HL-60/S4 (cell line): ENCODE data around the gene ATP11B.

Experiments used
- in situ Hi-C: fragments of 300-500 bp; cut with MboI; formaldehyde crosslinking; loops from 2 replicates; pipeline ENCODE4 v1.14.3; 2022; ENCODE audit warnings: low sequenced_read_pairs

Gene ATP11B

GRCh38 chr3:182908471-182908870, 115.2 kb downstream of the ATP11B start:
- in situ Hi-C loops: no loop called here

- in situ Hi-C loops: no loop called here
Observed at GRCh38 chr3:182909318-182910040, 116.2 kb downstream of the ATP11B start.

DNA sequence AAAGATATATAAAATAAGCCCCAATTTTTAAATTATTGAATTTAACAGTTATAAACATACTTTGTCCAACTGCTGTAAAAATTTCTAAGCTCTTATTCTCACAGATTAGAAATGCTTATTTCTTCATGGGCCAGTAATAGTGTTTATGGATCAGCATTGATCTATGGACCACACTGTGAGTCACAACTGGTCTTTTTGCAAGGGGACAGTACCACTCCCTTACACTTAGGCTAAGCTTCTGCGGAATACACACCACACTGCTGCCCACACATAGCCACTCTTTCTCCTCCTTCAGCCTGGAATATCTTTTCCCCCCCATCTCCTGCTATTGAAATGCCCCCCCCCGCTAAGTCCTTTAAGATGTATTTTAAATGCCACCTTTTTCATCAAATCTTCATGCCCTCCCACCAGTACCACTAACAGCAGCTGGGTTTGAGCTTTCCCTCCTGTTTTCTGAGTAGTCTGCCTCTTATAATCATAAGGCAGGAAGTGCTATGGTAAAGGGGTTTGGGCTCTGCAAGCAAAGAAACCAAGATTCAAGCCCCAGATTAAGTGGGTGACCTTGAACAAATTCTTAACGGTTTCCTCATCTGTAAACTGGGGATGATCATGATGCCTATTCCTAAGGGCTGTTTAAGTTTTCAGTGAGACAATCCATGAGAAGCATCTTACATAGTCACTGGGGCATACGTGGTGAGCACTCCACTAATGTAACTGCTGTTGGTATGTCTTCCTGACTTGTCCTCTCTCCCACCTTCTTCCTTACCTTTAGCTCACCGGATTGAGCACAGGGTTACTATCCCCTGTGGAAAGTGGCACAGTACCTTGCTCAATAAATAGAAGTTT, 117.9 kb downstream of the ATP11B start:
- in situ Hi-C loops: no loop called here

- in situ Hi-C loops: no loop called here
Observed at GRCh38 chr3:182911782-182912111, 118.4 kb downstream of the ATP11B start.

GRCh38 chr3:182912474-182912873, 119.2 kb downstream of the ATP11B start:
- in situ Hi-C loops: no loop called here

- in situ Hi-C loops: no loop called here
Observed at GRCh38 chr3:182913889-182914288, 120.6 kb downstream of the ATP11B start.

- in situ Hi-C loops: no loop called here
Observed at GRCh38 chr3:182914341-182914740, 121.0 kb downstream of the ATP11B start.

GRCh38 chr3:182917134-182917533, 123.8 kb downstream of the ATP11B start:
- in situ Hi-C loops: no loop called here

GRCh38 chr3:182919866-182920357, 126.6 kb downstream of the ATP11B start:
- in situ Hi-C loops: no loop called here

DNA sequence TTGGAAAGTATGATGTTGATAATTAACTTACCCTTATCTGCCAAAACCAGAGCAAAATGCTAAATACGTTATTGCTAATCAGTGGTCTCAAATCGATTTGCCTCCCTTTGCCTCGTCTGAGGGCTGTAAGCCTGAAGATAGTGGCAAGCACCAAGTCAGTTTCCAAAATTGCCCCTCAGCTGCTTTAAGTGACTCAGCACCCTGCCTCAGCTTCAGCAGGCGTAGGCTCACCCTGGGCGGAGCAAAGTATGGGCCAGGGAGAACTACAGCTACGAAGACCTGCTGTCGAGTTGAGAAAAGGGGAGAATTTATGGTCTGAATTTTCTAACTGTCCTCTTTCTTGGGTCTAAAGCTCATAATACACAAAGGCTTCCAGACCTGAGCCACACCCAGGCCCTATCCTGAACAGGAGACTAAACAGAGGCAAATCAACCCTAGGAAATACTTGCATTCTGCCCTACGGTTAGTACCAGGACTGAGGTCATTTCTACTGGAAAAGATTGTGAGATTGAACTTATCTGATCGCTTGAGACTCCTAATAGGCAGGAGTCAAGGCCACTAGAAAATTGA, 127.3 kb downstream of the ATP11B start:
- in situ Hi-C loops: no loop called here

GRCh38 chr3:182921665-182922355, 128.5 kb downstream of the ATP11B start:
- in situ Hi-C loops: no loop called here

- in situ Hi-C loops: no loop called here
Observed at GRCh38 chr3:182925330-182925943, 132.1 kb downstream of the ATP11B start.

DNA sequence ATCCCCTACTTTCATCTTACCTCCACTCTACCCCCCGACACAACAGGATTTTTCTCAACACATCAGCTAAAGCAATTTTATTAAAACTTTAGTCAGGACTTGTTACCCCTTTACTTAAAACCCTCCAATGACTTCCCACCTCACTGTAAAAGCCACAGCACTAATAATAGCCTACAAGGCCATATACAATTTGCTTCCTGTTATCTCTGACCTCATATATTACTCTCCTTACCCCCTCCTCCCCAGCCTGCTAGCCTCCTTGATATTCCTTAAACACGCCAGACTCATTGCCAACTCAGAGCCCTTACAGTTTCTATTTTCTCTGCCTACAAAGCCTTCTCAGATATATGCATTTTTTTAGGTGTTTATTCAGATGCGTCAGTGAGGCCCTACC, 132.6 kb downstream of the ATP11B start:
- in situ Hi-C loops: no loop called here

GRCh38 chr3:182935803-182936202, 142.5 kb downstream of the ATP11B start:
- in situ Hi-C loops: no loop called here

- in situ Hi-C loops: no loop called here
Observed at GRCh38 chr3:182936239-182936917, 143.1 kb downstream of the ATP11B start.

DNA sequence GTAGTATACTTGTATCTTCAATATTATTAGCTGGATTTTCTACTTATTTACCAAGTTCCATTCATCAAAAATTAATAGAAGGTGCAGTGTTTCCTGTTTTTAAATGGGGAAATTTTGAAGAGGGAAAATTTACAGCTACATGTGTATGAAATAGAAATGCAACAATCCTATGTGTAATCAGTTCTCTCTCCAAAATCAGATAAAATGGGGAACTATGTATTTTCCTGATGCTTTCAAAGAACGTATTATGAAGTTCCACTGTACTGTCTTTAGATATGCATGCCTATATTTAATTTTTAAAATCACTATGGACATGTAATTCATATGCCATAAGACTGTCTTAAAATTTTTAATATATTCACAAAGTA, 143.6 kb downstream of the ATP11B start:
- in situ Hi-C loops: no loop called here

DNA sequence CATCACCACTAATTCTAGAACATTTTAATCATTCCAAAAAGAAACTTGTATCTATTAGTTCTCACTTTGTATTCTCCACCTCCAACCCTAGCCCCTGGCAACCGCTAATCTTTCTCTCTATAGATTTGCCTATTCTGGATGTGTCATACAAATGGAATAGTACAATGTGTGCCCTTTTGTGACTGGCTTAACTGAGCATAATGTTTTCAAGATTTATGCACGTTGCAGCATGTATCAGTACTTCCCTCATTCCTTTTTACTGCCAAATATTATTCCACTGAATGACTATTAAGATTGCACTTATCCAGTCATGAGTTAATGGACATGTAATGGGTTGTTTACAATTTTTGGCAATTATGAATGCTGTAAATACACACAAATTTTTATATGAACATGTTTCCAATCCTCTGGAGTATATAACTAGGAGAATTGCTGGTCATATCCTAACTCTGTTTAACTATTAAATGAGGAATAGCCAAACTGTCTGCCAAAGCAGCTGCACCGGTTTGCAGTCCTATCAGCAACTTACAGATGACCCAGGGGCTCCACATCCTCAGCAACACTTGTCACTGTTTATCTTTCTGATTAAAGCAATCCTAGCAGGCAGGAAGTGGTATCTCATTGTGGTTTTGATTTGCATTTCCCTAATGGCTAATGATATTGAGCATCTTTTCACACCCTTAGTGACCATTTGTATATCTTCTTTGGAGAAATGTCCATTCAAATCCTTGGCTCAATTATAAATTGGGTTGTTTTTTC, 144.2 kb downstream of the ATP11B start:
- in situ Hi-C loops: no loop called here

GRCh38 chr3:182940266-182940808, 147.0 kb downstream of the ATP11B start:
- in situ Hi-C loops: no loop called here

GRCh38 chr3:182941719-182942118, 148.4 kb downstream of the ATP11B start:
- in situ Hi-C loops: no loop called here
